KOPT-K1 (cell line): ENCODE data around the gene CCDC13.

Experiments
- H3K27ac ChIP-seq: fragments of 200-600 bp; sonication (generic); 2 replicates; pipeline ENCODE4 v1.5.1; 2016; ENCODE audit warnings: antibody characterized with exemption, mild to moderate bottlenecking, low read depth, low read length; ENCODE audit not compliant: poor library complexity, severe bottlenecking
- H3K36me3 ChIP-seq: fragments of 200-600 bp; sonication (generic); 2 replicates; pipeline ENCODE4 v1.5.1; 2017; ENCODE audit warnings: antibody characterized with exemption, mild to moderate bottlenecking, low read length, moderate library complexity; ENCODE audit not compliant: insufficient read depth
- H3K9me3 ChIP-seq: fragments of 200-600 bp; sonication (generic); 2 replicates; pipeline ENCODE4 v1.5.1; 2017; ENCODE audit warnings: antibody characterized with exemption, low read length, mild to moderate bottlenecking; ENCODE audit not compliant: insufficient read depth, poor library complexity, severe bottlenecking

Gene CCDC13

GRCh38 chr3:42750834-42751233 lies 22.2 kb downstream of the CCDC13 start:
- Histone ChIP-seq H3K27ac (no peak overlapping the region), H3K9me3 (no peaks in the 10 kb centered on the region), H3K36me3 (no peaks in the 10 kb centered on the region)

DNA sequence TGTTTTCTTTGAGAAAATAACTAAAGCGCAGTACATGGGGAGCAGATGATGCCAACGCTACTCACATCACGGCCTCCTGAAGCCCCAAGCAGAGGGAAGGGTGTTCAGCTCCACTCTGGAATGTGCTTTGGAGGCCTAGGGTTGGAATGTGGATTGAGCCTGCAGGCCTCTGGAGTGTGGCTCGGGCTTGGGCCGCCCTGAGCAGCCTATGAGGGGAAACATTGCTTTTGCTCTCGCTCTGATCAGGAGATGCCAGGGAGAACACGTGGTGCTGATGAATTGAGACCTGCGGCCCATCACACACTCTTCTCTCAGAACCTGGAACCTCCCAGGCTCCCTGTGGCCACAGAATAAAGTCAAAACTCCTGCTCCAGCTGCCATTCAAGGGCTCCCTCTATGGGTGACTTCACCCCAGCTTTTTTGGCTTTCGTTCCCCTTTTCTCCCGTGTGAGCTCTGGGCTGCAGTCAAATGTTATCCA lies 23.3 kb downstream of the CCDC13 start:
- H3K9me3 ChIP-seq, result no peaks in the 10 kb centered on the region
- H3K36me3 ChIP-seq, result no peaks in the 10 kb centered on the region
- H3K27ac ChIP-seq, result no peak overlapping the region

DNA sequence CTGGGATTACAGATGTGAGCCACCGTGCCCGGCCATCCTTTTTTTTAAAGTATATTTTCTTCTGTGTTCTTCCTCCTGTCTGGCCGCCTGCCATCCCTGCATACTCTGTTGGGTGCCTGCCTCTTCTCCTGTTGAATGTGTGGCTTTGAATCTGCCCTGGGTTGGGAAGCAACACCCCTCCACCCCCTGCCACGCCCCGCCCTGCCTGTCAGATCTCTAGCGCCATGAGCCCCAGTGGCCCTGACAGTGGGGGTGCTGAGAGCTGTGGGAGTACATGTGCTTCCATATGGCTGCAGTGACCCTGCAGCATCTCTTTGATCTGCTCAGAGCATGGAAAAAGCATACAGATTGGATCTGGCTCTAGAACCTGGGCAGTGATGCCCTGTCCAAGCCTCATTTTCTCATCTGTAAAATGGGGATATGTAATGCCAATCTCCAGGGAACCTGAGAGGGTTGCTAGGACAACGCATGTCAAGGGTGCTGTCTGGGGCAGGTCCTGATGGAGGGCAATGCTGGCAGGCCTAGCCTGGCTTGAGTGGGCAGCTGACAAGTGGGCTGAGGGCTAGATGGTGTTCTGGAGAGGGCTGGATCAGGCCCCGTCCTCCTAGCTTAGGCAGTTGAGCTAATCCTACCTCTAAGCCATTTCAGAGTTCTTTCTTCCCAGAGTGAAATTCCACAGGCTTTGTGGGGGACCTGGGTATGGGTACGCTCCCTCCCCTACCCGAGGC lies 23.9 kb downstream of the CCDC13 start:
- Histone ChIP-seq H3K36me3 (no peaks in the 10 kb centered on the region), H3K9me3 (no peaks in the 10 kb centered on the region), H3K27ac (no peak overlapping the region)

GRCh38 chr3:42747581-42747980 lies 25.5 kb downstream of the CCDC13 start:
- Histone ChIP-seq H3K27ac (no peak overlapping the region), H3K9me3 (no peaks in the 10 kb centered on the region), H3K36me3 (no peaks in the 10 kb centered on the region)

- Histone ChIP-seq H3K27ac (no peak overlapping the region), H3K9me3 (no peaks in the 10 kb centered on the region), H3K36me3 (no peaks in the 10 kb centered on the region)
Observed at GRCh38 chr3:42746455-42747450, 26.3 kb downstream of the CCDC13 start.

GRCh38 chr3:42745776-42746454 lies 27.1 kb downstream of the CCDC13 start:
- Histone ChIP-seq H3K36me3 (no peaks in the 10 kb centered on the region), H3K27ac (no peak overlapping the region), H3K9me3 (no peaks in the 10 kb centered on the region)

DNA sequence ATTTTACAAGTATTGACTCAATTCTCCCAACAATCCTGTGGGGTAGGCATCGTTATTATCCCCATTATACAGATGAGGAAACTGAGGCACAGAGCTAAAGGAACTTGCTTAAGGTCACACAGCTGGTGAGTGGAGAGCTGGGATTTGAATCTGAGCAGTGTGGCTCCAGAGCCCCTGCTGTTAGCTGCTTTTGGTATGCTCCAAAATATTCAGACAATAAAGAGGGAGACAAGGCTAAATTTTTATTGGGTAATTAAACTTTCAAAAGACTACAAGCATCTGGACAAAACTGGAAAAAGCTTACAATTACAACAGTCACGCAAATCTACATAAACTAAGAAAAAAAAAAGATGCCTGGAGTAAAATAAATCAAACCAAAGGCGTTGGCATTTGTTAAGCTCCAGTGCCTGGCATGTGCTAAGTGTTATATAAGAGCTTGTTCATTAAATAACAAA lies 27.7 kb downstream of the CCDC13 start:
- H3K9me3 ChIP-seq, result no peaks in the 10 kb centered on the region
- no peak overlapping the region for H3K27ac ChIP-seq
- H3K36me3 ChIP-seq, result no peaks in the 10 kb centered on the region

DNA sequence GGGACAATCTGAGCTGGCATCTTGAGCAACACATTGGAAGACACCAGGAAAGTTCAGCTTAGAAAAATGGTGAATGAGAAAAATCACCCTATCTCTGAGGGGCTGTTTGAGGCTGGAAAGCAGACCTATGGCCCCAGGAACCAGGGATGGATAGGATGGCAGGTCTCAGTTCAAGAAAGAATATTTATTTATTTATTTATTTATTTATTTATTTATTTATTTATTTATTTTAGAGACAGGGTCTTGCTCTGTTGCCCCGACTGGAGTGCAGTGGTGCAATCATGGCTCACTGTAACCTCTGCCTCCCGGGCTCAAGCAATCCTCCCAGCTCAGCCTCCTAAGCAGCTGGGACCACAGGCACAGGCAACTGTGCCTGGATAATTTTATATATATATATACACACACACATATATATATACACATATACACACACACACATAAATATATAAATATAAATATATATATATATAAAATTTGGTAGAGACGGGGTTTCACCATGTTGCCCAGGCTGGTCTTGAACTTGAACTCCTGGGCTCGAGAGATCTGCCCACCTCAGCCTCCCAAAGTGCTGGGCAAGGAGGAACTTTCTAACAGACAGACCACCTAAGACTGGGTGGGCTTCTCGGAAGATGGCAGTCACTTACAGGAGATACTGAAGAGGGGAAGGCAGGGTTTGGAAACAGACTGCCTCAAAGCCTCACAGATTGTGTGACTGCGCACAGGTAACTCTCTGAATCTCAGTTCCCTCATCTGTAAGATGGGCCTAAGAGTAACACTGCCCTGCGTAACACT lies 29.7 kb downstream of the CCDC13 start:
- no peaks in the 10 kb centered on the region for H3K36me3 ChIP-seq
- no peak overlapping the region for H3K27ac ChIP-seq
- H3K9me3 ChIP-seq, result no peaks in the 10 kb centered on the region

GRCh38 chr3:42742688-42743087 lies 30.4 kb downstream of the CCDC13 start:
- no peak overlapping the region for H3K27ac ChIP-seq
- no peaks in the 10 kb centered on the region for H3K9me3 ChIP-seq
- H3K36me3 ChIP-seq, result no peaks in the 10 kb centered on the region

- Histone ChIP-seq H3K9me3 (no peaks in the 10 kb centered on the region), H3K27ac (no peak overlapping the region), H3K36me3 (no peaks in the 10 kb centered on the region)
Observed at GRCh38 chr3:42742259-42742658, 30.8 kb downstream of the CCDC13 start.

GRCh38 chr3:42741796-42742195 lies 31.3 kb downstream of the CCDC13 start:
- Histone ChIP-seq H3K27ac (no peak overlapping the region), H3K36me3 (no peaks in the 10 kb centered on the region)

GRCh38 chr3:42739401-42740158 lies 33.5 kb downstream of the CCDC13 start:
- no peak overlapping the region for H3K27ac ChIP-seq
- no peaks in the 10 kb centered on the region for H3K36me3 ChIP-seq

More at GRCh38 chr3:42741796-42742195, 31.3 kb downstream of the CCDC13 start:
- no peaks in the 10 kb centered on the region for H3K9me3 ChIP-seq

GRCh38 chr3:42736531-42736930 lies 36.5 kb downstream of the CCDC13 start:
- no peaks in the 10 kb centered on the region for H3K9me3 ChIP-seq
- H3K36me3 ChIP-seq, result no peaks in the 10 kb centered on the region
- H3K27ac ChIP-seq, result no peak overlapping the region

More at GRCh38 chr3:42739401-42740158, 33.5 kb downstream of the CCDC13 start:
- no peaks in the 10 kb centered on the region for H3K9me3 ChIP-seq

GRCh38 chr3:42736081-42736480 lies 37.0 kb downstream of the CCDC13 start:
- Histone ChIP-seq H3K27ac (no peak overlapping the region), H3K9me3 (no peaks in the 10 kb centered on the region), H3K36me3 (no peaks in the 10 kb centered on the region)
